GM18867 (cell line): ENCODE results near the gene CBR1.
A peak's percentile ranks its signal among the peaks of the same experiment; 100 is the strongest.

Source experiments
- ATAC-seq: cut with Tn5 transposase; IDR thresholded peaks from one replicate; pipeline ENCODE4 v1.9.1; 2021; ENCODE audit warnings: mild to moderate bottlenecking, moderate library complexity; ENCODE audit not compliant: unreplicated experiment

The CBR1 gene

GRCh38 chr21:36069713-36070583 is at the start of gene CBR1:
CBR1 (plus strand) TSS chr21:36070024; CDS start chr21:36070116, 92 bp downstream.
- ATAC-seq = peak; percentile 96

- ATAC-seq = peak; percentile 89
Observed at GRCh38 chr21:36021251-36021837, 48.5 kb upstream of the CBR1 start.

- ATAC-seq = no peak
Observed at GRCh38 chr21:36022427-36023091, 47.3 kb upstream of the CBR1 start.

- no peak for ATAC-seq
Observed at GRCh38 chr21:36023092-36023480, 46.7 kb upstream of the CBR1 start.

GRCh38 chr21:36024782-36025181 is 45.0 kb upstream of the CBR1 start:
- ATAC-seq = no peak

- ATAC-seq = no peak
Observed at GRCh38 chr21:36027347-36027746, 42.5 kb upstream of the CBR1 start.

GRCh38 chr21:36028127-36029069 is 41.4 kb upstream of the CBR1 start:
- ATAC-seq = peak; percentile 71

- ATAC-seq = no peak
Observed at GRCh38 chr21:36029309-36029708, 40.5 kb upstream of the CBR1 start.

GRCh38 chr21:36030581-36031189 is 39.1 kb upstream of the CBR1 start:
- no peak for ATAC-seq

GRCh38 chr21:36032647-36033406 is 37.0 kb upstream of the CBR1 start:
- no peak for ATAC-seq

GRCh38 chr21:36034211-36034913 is 35.5 kb upstream of the CBR1 start:
- no peak for ATAC-seq

GRCh38 chr21:36035381-36035791 is 34.4 kb upstream of the CBR1 start:
- ATAC-seq = no peak

- no peak for ATAC-seq
Observed at GRCh38 chr21:36038701-36039497, 30.9 kb upstream of the CBR1 start.

- ATAC-seq = no peak
Observed at GRCh38 chr21:36039861-36040260, 30.0 kb upstream of the CBR1 start.

- no peak for ATAC-seq
Observed at GRCh38 chr21:36040389-36040788, 29.4 kb upstream of the CBR1 start.

GRCh38 chr21:36041910-36042309 is 27.9 kb upstream of the CBR1 start:
- ATAC-seq = no peak

GRCh38 chr21:36044056-36044455 is 25.8 kb upstream of the CBR1 start:
- ATAC-seq = no peak

- no peak for ATAC-seq
Observed at GRCh38 chr21:36045993-36046392, 23.8 kb upstream of the CBR1 start.
